GM06990 (cell line): ENCODE measurements around the gene TRIP10.

ENCODE experiments used
- DNase-seq: peaks from one replicate; pipeline ENCODE4 v3.0.0-alpha.2; 2011; ENCODE audit not compliant: insufficient read length; ENCODE audit errors: extremely low read depth
- H3K27me3 ChIP-seq: replicated peaks from 2 replicates; pipeline ENCODE4 v1.6.0; 2011; ENCODE audit warnings: low read length; ENCODE audit not compliant: control insufficient read depth, insufficient read depth
- H3K36me3 ChIP-seq: 2 replicates; pipeline ENCODE4 v1.5.1; 2011; ENCODE audit warnings: low read length; ENCODE audit not compliant: control insufficient read depth, insufficient read depth
- H3K4me3 ChIP-seq: replicated peaks from 2 replicates; pipeline ENCODE4 v1.5.1; 2011; ENCODE audit warnings: low read depth, mild to moderate bottlenecking, control low read depth, low read length
- CTCF ChIP-seq: IDR thresholded peaks from 2 replicates; pipeline ENCODE4 v1.5.1; 2011; ENCODE audit warnings: low read length, control low read depth, mild to moderate bottlenecking, inconsistent platforms; ENCODE audit not compliant: insufficient read depth, poor library complexity, severe bottlenecking

Gene TRIP10

GRCh38 chr19:6719992-6720368 is 19.5 kb upstream of the TRIP10 start:
- DNase-seq: no peak
- Histone ChIP-seq H3K27me3 (no peaks in the 10 kb centered on the region), H3K36me3 (no peaks in the 10 kb centered on the region), H3K4me3 (no peak overlapping the region)
- no peak for TF ChIP-seq CTCF

- Histone ChIP-seq H3K4me3 (no peak within 1 kb of the TSS), H3K27me3 (no peaks in the 10 kb centered on the region), H3K36me3 (no peaks in the 10 kb centered on the region)
- no peak for DNase-seq
- no peak for TF ChIP-seq CTCF
These were observed 18.9 kb upstream of the TRIP10 start, which contains the start of gene C3 for GRCh38 chr19:6720369-6721137. Gene C3 (minus strand): TSS chr19:6720650. CDS start chr19:6720589, 61 bp downstream.

DNA sequence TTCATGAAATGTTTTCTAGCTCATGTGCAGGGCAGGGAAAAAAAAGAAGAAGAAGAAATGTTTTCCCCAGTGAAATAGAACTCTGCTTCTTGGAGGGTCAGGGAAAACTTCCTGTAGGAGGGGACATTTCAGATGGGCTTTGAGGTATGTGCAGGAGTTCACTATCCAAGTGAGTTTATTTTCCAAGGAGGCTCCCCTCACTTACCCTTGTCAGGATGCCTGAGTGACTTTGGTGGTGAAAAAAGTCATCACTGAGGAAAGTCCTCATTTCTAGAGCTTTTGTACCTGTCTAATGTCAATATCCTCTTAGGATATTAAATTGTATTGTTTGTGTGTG is 18.4 kb upstream of the TRIP10 start:
- no peak overlapping the region for H3K4me3 ChIP-seq
- TF ChIP-seq CTCF: no peak
- DNase-seq: no peak
- H3K36me3 ChIP-seq: no peaks in the 10 kb centered on the region
- no peaks in the 10 kb centered on the region for H3K27me3 ChIP-seq

DNA sequence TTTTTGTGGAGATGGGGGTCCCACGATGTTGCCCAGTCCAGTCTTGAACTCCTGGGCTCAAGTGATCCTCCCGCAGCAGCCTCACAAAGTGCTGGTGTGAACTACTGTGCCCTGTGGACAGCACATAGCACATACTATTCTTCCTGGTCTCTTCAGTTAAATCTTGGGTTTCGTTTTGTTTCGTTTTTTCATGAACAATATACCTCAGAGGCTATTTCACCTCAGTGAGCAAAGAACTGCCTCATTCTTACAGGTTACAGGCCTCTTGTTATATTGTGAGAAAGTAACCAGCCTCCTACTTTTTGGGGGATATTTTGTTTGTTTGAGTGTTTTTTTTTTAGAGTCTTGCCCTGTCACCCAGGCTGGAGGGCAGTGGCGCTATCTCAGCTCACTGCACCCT is 17.7 kb upstream of the TRIP10 start:
- Histone ChIP-seq H3K27me3 (no peaks in the 10 kb centered on the region), H3K4me3 (peak overlapping the region; percentile 27; the same call in 1 of the 2 replicates), H3K36me3 (no peaks in the 10 kb centered on the region)
- TF ChIP-seq CTCF: no peak
- peak; percentile 77 for DNase-seq

DNA sequence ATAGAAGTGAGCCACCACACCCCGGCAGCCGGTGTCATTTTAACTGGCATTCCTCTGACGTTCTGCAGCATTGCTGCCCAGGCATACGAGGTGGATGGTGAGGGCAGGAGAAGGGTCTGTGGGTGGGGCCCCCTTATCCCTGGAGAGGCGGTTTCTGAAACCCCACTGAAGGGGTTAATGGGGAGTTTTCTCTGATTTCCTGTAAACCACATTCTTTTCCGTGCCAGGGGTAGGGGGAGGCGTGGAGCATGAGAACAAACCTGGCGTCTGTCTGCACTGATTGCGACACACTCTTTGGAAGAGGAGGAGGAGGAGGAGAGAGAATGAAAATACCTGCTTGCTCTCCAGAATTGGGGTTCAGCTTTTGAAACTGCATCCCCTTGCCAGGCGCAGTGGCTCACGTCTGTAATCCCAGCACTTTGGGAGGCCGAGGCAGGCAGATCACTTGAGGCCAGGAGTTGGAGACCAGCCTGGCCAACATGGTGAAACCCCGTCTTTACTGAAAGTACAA is 16.3 kb upstream of the TRIP10 start:
- DNase-seq: no peak
- Histone ChIP-seq H3K27me3 (no peaks in the 10 kb centered on the region), H3K36me3 (no peaks in the 10 kb centered on the region), H3K4me3 (no peak overlapping the region)
- TF ChIP-seq CTCF: no peak

DNA sequence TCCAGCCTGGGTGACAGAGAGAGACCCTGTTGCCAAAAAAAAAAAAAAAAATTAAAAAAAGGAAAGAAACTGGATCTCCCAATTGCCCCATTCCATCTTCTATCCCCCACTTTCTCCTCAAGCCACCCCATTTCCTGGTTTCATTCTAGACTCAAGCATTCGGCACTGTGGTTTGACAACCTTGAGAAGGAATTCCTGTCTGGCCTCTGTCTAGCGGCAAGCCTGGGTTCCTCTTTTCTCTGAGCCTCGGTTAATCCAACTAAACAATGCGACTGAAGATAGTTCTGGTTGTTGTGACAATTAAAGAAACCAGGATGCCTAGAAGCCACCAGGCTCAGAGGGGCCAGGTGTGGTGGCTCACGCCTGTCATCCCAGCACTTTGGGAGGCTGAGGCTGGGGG is 15.7 kb upstream of the TRIP10 start:
- no peak for DNase-seq
- no peaks in the 10 kb centered on the region for H3K27me3 ChIP-seq
- TF ChIP-seq CTCF: no peak
- no peak overlapping the region for H3K4me3 ChIP-seq
- H3K36me3 ChIP-seq: no peaks in the 10 kb centered on the region
